GM12878 (cell line): ENCODE results near the gene RAD51B. TPM values are rescaled to one million over a fixed set of nuclear protein-coding genes. Genes with fewer than 3 reads are reported as not detected.

Experiments
- ATAC-seq: fragments of 200-7000 bp; cut with Tn5 transposase; 3 replicates; pipeline ENCODE4 v1.9.1; 2020; ENCODE audit warnings: mild to moderate bottlenecking, moderate library complexity
- BruUV-seq: library from RNA; stranded (reverse); fragments of 400-500 nt; replicated peaks from 2 replicates; lab custom pipeline; 2021; lab: Mats Ljungman, UMichigan
- CTCF ChIA-PET: fragments of 300-600 bp; sonication (Branson Sonifier 250); formaldehyde crosslinking; extraction: SDS; loops from one replicate; lab custom pipeline; 2021; ENCODE audit warnings: inconsistent platforms; lab: Yijun Ruan, JAX
- POLR2A ChIA-PET: fragments of 350-600 bp; formaldehyde crosslinking; extraction: SDS; loops from one replicate; lab custom pipeline; 2021; ENCODE audit warnings: inconsistent platforms; lab: Charles Lee
- RAD21 ChIA-PET: fragments of 300-600 bp; sonication (Branson Sonifier 250); formaldehyde crosslinking; loops from one replicate; lab custom pipeline; 2023; ENCODE audit warnings: antibody characterized with exemption; ENCODE audit not compliant: unreplicated experiment; lab: Charles Lee
- SMC1A ChIA-PET: fragments of 300-600 bp; sonication (Branson Sonifier 250); formaldehyde crosslinking; loops from one replicate; lab custom pipeline; 2023; ENCODE audit not compliant: unreplicated experiment, uncharacterized antibody; lab: Charles Lee
- DNase-seq: peaks from one replicate; pipeline ENCODE4 v3.0.0-alpha.2; 2011; ENCODE audit warnings: low read depth, low spot score
- FAIRE-seq: peaks from 3 replicates; lab custom pipeline; 2011; peaks lifted over from hg19 to GRCh38; lab: Jason Lieb, UNC
- H2AFZ ChIP-seq: 2 replicates; pipeline ENCODE4 v1.6.0; 2011; ENCODE audit warnings: low read depth, low read length, control low read depth; ENCODE audit not compliant: control insufficient read depth
- H3K27ac ChIP-seq: 2 replicates; pipeline ENCODE4 v1.5.1; 2011; ENCODE audit warnings: control low read depth; ENCODE audit not compliant: control insufficient read depth, insufficient read depth
- H3K27me3 ChIP-seq, 2 experiments: replicated peaks in 1 of 2; 2 replicates each; pipeline versions ENCODE4 v1.6.0 to v1.6.1; 2011; ENCODE audit warnings: low read length in 1 of 2; ENCODE audit not compliant: control insufficient read depth in 2 of 2, insufficient read depth in 2 of 2
- H3K36me3 ChIP-seq, 2 experiments: 2 replicates each; pipeline ENCODE4 v1.5.1; 2011; ENCODE audit warnings: low read length in 1 of 2; ENCODE audit not compliant: control insufficient read depth in 2 of 2, insufficient read depth in 2 of 2
- H3K4me1 ChIP-seq: 2 replicates; pipeline ENCODE4 v1.6.1; 2011; ENCODE audit warnings: mild to moderate bottlenecking, low read length, moderate library complexity, mixed read lengths; ENCODE audit not compliant: control insufficient read depth, insufficient read depth
- H3K4me2 ChIP-seq: 2 replicates; pipeline ENCODE4 v1.6.0; 2011; ENCODE audit warnings: control low read depth; ENCODE audit not compliant: control insufficient read depth, insufficient read depth
- H3K4me3 ChIP-seq: fragments of 200-600 bp; sonication (generic); 2 replicates; pipeline ENCODE4 v1.5.1; 2016
- H3K79me2 ChIP-seq: 2 replicates; pipeline ENCODE4 v1.6.0; 2011; ENCODE audit warnings: low read length; ENCODE audit not compliant: control insufficient read depth, insufficient read depth
- H3K9ac ChIP-seq: 2 replicates; pipeline ENCODE4 v1.8.0; 2011; ENCODE audit warnings: low read length, control low read depth, mixed read lengths; ENCODE audit not compliant: control insufficient read depth, insufficient read depth
- H3K9me3 ChIP-seq: replicated peaks from 3 replicates; pipeline ENCODE4 v1.5.1; 2011; ENCODE audit warnings: mild to moderate bottlenecking, low read length; ENCODE audit not compliant: control insufficient read depth, insufficient read depth
- H4K20me1 ChIP-seq: 2 replicates; pipeline ENCODE4 v1.6.0; 2011; ENCODE audit not compliant: control insufficient read depth, insufficient read depth
- BMI1 ChIP-seq: fragments of 450-650 bp; IDR thresholded peaks from 2 replicates; pipeline ENCODE4 v1.6.1; 2016; ENCODE audit warnings: mild to moderate bottlenecking, moderate library complexity, borderline replicate concordance
- CBX3 ChIP-seq: fragments of 200-600 bp; sonication (generic); IDR thresholded peaks from 2 replicates; pipeline ENCODE4 v1.6.1; 2016; ENCODE audit warnings: low read depth, borderline replicate concordance
- EED ChIP-seq: sonication (generic); IDR thresholded peaks from 2 replicates; pipeline ENCODE4 v1.6.1; 2016; ENCODE audit warnings: antibody characterized with exemption, low read depth
- IRF4 ChIP-seq: IDR thresholded peaks from 2 replicates; pipeline ENCODE4 v1.6.1; 2011; ENCODE audit warnings: low read depth, low read length
- NFIC ChIP-seq: IDR thresholded peaks from 2 replicates; pipeline ENCODE4 v1.6.1; 2012; ENCODE audit warnings: low read depth, mild to moderate bottlenecking, inconsistent platforms, low read length, moderate library complexity
- NR2C1 ChIP-seq: fragments of 450-650 bp; IDR thresholded peaks from 2 replicates; pipeline ENCODE4 v1.6.1; 2017; ENCODE audit warnings: antibody characterized with exemption, mild to moderate bottlenecking, moderate library complexity
- PKNOX1 ChIP-seq: fragments of 450-650 bp; IDR thresholded peaks from 2 replicates; pipeline ENCODE4 v1.6.1; 2016; ENCODE audit warnings: mild to moderate bottlenecking
- RAD21 ChIP-seq: IDR thresholded peaks from 2 replicates; pipeline ENCODE4 v1.6.1; 2011; ENCODE audit warnings: mild to moderate bottlenecking, low read depth, low read length, moderate library complexity; ENCODE audit not compliant: insufficient read depth
- ZNF274 ChIP-seq: IDR thresholded peaks from one replicate; pipeline ENCODE4 v1.8.0; 2011; ENCODE audit not compliant: insufficient read length, insufficient read depth
- WGBS: methylation state at CpG from one replicate; pipeline ENCODE4 v1.1.6; 2016; ENCODE audit warnings: low lambda C conversion rate; ENCODE audit not compliant: insufficient replicate concordance, insufficient coverage; ENCODE audit errors: missing lambda C conversion rate; 5-methylcytosine and 5-hydroxymethylcytosine counted together
- in situ Hi-C: fragments of 300-500 bp; cut with MboI; formaldehyde crosslinking; loops from 9 replicates; pipeline ENCODE4 v1.14.3; 2018; ENCODE audit warnings: mixed read lengths
- intact Hi-C: fragments of 100-400 bp; cut with micrococcal nuclease; formaldehyde crosslinking; loops from one replicate; pipeline ENCODE4 v1.14.2; 2022; ENCODE audit not compliant: unreplicated experiment
- polyA plus RNA-seq, 11 experiments: library from polyadenylated mRNA; depleted of rRNA in 4 of 11; unstranded in 6 of 11; stranded (reverse) in 5 of 11; fragments of >200 nt; fragmentation: Nextera tagmentation in 4 of 11; fragmentation: Illumina TruSeq in 1 of 11; extraction: Ambion mirVana in 4 of 11; extraction: Trizol in 1 of 11; gene quantifications; 1 replicate in 1 of 11; 2 replicates in 10 of 11; pipeline versions ENCODE4 v1.2.1 to v1.2.3, GENCODE V29; 2011 to 2016; ENCODE audit warnings: inconsistent platforms in 2 of 11, missing spikeins in 2 of 11, low read depth in 1 of 11
- total RNA-seq, 4 experiments: library from RNA; depleted of rRNA in 3 of 4; stranded (reverse); fragments of >200 nt in 3 of 4; fragmentation: Illumina TruSeq in 1 of 4; extraction: Trizol in 1 of 4; gene quantifications; 2 replicates each; pipeline versions ENCODE4 v1.2.1 to v1.2.3, GENCODE V29; 2013 to 2021
- TF ChIP-seq, protein P1 (sequence below): fragments of 450-650 bp; IDR thresholded peaks from 2 replicates; pipeline ENCODE4 v1.6.1; 2018; ENCODE audit warnings: borderline replicate concordance, mild to moderate bottlenecking; ENCODE audit not compliant: partially characterized antibody

RAD51B gene
- total and polyA plus RNA-seq, 10 of the 15 experiments (the other 5 are each of a cell fraction or from before 2014, with no cell fraction given), result 9.8 to 26.8 (median 21.3) TPM

GRCh38 chr14:67984274-67984673, 164.7 kb downstream of the RAD51B start (continued):
- TF ChIP-seq RAD21 (no peak), ZNF274 (no peak), PKNOX1 (no peak)

- Histone ChIP-seq H3K4me3 (no peak overlapping the region), H3K9me3 (no peaks in the 10 kb centered on the region; the same call in 2 of the 3 replicates), H3K9ac (no peak overlapping the region), H2AFZ (no peak overlapping the region), H3K27ac (no peak overlapping the region), H3K4me2 (no peak overlapping the region), H3K4me1 (no peaks in the 10 kb centered on the region), H3K36me3 (no peaks in the 10 kb centered on the region), H3K27me3 (no peaks in the 10 kb centered on the region), H4K20me1 (no peaks in the 10 kb centered on the region), H3K79me2 (no peaks in the 10 kb centered on the region)
- ChIA-PET CTCF (no interaction called here), POLR2A (no interaction called here), RAD21 (no interaction called here), SMC1A (no interaction called here)
- 89% methylated on average over 6 of the region's 6 CpGs for WGBS
- in situ Hi-C loops (no loop called here), intact Hi-C loops (no loop called here)
- no TSS peak for BruUV-seq
- FAIRE-seq (peak; percentile 13), ATAC-seq (no peak), DNase-seq (no peak)
- TF ChIP-seq BMI1 (no peak), NFIC (no peak), NR2C1 (no peak), IRF4 (no peak), CBX3 (no peak), EED (no peak)
- TF ChIP-seq, protein P1, sequence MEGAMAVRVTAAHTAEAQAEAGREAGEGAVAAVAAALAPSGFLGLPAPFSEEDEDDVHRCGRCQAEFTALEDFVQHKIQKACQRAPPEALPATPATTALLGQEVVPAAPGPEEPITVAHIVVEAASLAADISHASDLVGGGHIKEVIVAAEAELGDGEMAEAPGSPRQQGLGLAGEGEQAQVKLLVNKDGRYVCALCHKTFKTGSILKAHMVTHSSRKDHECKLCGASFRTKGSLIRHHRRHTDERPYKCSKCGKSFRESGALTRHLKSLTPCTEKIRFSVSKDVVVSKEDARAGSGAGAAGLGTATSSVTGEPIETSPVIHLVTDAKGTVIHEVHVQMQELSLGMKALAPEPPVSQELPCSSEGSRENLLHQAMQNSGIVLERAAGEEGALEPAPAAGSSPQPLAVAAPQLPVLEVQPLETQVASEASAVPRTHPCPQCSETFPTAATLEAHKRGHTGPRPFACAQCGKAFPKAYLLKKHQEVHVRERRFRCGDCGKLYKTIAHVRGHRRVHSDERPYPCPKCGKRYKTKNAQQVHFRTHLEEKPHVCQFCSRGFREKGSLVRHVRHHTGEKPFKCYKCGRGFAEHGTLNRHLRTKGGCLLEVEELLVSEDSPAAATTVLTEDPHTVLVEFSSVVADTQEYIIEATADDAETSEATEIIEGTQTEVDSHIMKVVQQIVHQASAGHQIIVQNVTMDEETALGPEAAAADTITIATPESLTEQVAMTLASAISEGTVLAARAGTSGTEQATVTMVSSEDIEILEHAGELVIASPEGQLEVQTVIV, result no peak
These were observed 166.7 kb downstream of the RAD51B start for GRCh38 chr14:67986131-67986841.
